ENCODE results near the gene ANXA8L1.
"Not testable (repeated sequence)": the region's sequence is repeated elsewhere in the genome, so short reads cannot be mapped to it uniquely, and the experiment has no call there.

GRCh38 chr10:46378108-46378507 is 2.5 kb downstream of the ANXA8L1 start:
- TF ChIP-seq, protein P1, sequence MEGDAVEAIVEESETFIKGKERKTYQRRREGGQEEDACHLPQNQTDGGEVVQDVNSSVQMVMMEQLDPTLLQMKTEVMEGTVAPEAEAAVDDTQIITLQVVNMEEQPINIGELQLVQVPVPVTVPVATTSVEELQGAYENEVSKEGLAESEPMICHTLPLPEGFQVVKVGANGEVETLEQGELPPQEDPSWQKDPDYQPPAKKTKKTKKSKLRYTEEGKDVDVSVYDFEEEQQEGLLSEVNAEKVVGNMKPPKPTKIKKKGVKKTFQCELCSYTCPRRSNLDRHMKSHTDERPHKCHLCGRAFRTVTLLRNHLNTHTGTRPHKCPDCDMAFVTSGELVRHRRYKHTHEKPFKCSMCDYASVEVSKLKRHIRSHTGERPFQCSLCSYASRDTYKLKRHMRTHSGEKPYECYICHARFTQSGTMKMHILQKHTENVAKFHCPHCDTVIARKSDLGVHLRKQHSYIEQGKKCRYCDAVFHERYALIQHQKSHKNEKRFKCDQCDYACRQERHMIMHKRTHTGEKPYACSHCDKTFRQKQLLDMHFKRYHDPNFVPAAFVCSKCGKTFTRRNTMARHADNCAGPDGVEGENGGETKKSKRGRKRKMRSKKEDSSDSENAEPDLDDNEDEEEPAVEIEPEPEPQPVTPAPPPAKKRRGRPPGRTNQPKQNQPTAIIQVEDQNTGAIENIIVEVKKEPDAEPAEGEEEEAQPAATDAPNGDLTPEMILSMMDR (IDR thresholded peaks at IDR 0.05; ENCODE audit: insufficient read depth, low read depth, low read length): not testable (repeated sequence)
- TF ChIP-seq EZH2 (IDR thresholded peaks at IDR 0.05; ENCODE audit: insufficient read depth, low read length): not testable (repeated sequence)

Data from astrocyte (in vitro differentiated cells and primary cell).